Activated CD4-positive, alpha-beta T cell treated with anti-CD3 and anti-CD28 coated beads for 4 hours (primary cell): ENCODE results near the gene PMF1.
"Not testable (repeated sequence)": the region's sequence is repeated elsewhere in the genome, so short reads cannot be mapped to it uniquely, and the experiment has no call there.

Experiments used
- DNase-seq, 2 donors: peaks; one replicate each; pipeline ENCODE4 v3.0.0-alpha.2; 2020

Gene PMF1

GRCh38 chr1:156198831-156199349 lies 13.9 kb upstream of the PMF1 start:
- DNase-seq = no peak

GRCh38 chr1:156200044-156200443 lies 12.8 kb upstream of the PMF1 start:
- no peak for DNase-seq

- DNase-seq = no peak
Measured at GRCh38 chr1:156203331-156203730, 9.5 kb upstream of the PMF1 start.

- DNase-seq = no peak
Measured at GRCh38 chr1:156204686-156205085, 8.1 kb upstream of the PMF1 start.

- no peak for DNase-seq
Measured at GRCh38 chr1:156211243-156211642, 1.6 kb upstream of the PMF1 start.

GRCh38 chr1:156212130-156212529 lies 677 bp upstream of the PMF1 start:
- no peak for DNase-seq

- no peak for DNase-seq
Measured at GRCh38 chr1:156213644-156213966, 798 bp downstream of the PMF1 start.

GRCh38 chr1:156214024-156214748 lies 1.4 kb downstream of the PMF1 start:
- peak in 1 of 2 donors; percentile 44 for DNase-seq

GRCh38 chr1:156216361-156217086 lies 3.7 kb downstream of the PMF1 start:
- not testable (repeated sequence) for DNase-seq

GRCh38 chr1:156217871-156218270 lies 5.1 kb downstream of the PMF1 start:
- DNase-seq = peak; percentile 50 to 55

GRCh38 chr1:156220226-156220625 lies 7.4 kb downstream of the PMF1 start:
- DNase-seq = no peak

- DNase-seq = no peak
Measured at GRCh38 chr1:156221986-156222692, 9.3 kb downstream of the PMF1 start.

GRCh38 chr1:156225677-156226014 lies 12.8 kb downstream of the PMF1 start:
- DNase-seq = no peak

GRCh38 chr1:156226116-156226538 lies 13.3 kb downstream of the PMF1 start:
- no peak for DNase-seq

GRCh38 chr1:156226782-156227181 lies 14.0 kb downstream of the PMF1 start:
- no peak for DNase-seq

- no peak for DNase-seq
Measured at GRCh38 chr1:156228501-156228900, 15.7 kb downstream of the PMF1 start.

- DNase-seq = no peak
Measured at GRCh38 chr1:156229809-156230472, 17.1 kb downstream of the PMF1 start.

GRCh38 chr1:156230473-156230837 lies 17.6 kb downstream of the PMF1 start:
- no peak for DNase-seq

- no peak for DNase-seq
Measured at GRCh38 chr1:156232201-156232894, 19.5 kb downstream of the PMF1 start.

GRCh38 chr1:156233426-156234127 lies 20.8 kb downstream of the PMF1 start:
- no peak for DNase-seq

- DNase-seq = no peak
Measured at GRCh38 chr1:156236164-156236563, 23.4 kb downstream of the PMF1 start.

- no peak for DNase-seq
Measured at GRCh38 chr1:156238248-156238647, 25.4 kb downstream of the PMF1 start.
